HPDE6-E6E7 (cell line): Measurements from ENCODE around the gene RIPK4.
"Not testable (repeated sequence)": the region's sequence is repeated elsewhere in the genome, so short reads cannot be mapped to it uniquely, and the experiment has no call there.

Source experiments
- DNase-seq: peaks from one replicate; pipeline ENCODE4 v3.0.0; 2011; ENCODE audit warnings: missing footprints; ENCODE audit errors: extremely low spot score

Gene RIPK4

GRCh38 chr21:41714299-41714865 is 52.5 kb downstream of the RIPK4 start:
- not testable (repeated sequence) for DNase-seq

- DNase-seq: no peak
Measured at GRCh38 chr21:41713495-41714281, 53.2 kb downstream of the RIPK4 start.

GRCh38 chr21:41712730-41713129 is 54.1 kb downstream of the RIPK4 start:
- DNase-seq: no peak

- DNase-seq: no peak
Measured at GRCh38 chr21:41712201-41712600, 54.7 kb downstream of the RIPK4 start.

- DNase-seq: no peak
Measured at GRCh38 chr21:41711416-41712007, 55.3 kb downstream of the RIPK4 start.

- no peak for DNase-seq
Measured at GRCh38 chr21:41710823-41711160, 56.1 kb downstream of the RIPK4 start.

- DNase-seq: no peak
Measured at GRCh38 chr21:41709965-41710822, 56.7 kb downstream of the RIPK4 start.

- no peak for DNase-seq
Measured at GRCh38 chr21:41709166-41709565, 57.7 kb downstream of the RIPK4 start.

- DNase-seq: no peak
Measured at GRCh38 chr21:41707960-41708330, 58.9 kb downstream of the RIPK4 start.

- peak; percentile 79 for DNase-seq
Measured at GRCh38 chr21:41707231-41707959, 59.5 kb downstream of the RIPK4 start.

- DNase-seq: no peak
Measured at GRCh38 chr21:41706678-41707077, 60.2 kb downstream of the RIPK4 start.

GRCh38 chr21:41706263-41706639 is 60.6 kb downstream of the RIPK4 start:
- no peak for DNase-seq

- no peak for DNase-seq
Measured at GRCh38 chr21:41705546-41706262, 61.1 kb downstream of the RIPK4 start.

- no peak for DNase-seq
Measured at GRCh38 chr21:41703857-41704501, 62.9 kb downstream of the RIPK4 start.

GRCh38 chr21:41701749-41702148 is 65.1 kb downstream of the RIPK4 start:
- no peak for DNase-seq

- DNase-seq: no peak
Measured at GRCh38 chr21:41699311-41699710, 67.5 kb downstream of the RIPK4 start.

GRCh38 chr21:41698071-41698470 is 68.8 kb downstream of the RIPK4 start:
- DNase-seq: no peak

GRCh38 chr21:41695513-41695912 is 71.3 kb downstream of the RIPK4 start:
- no peak for DNase-seq

GRCh38 chr21:41694042-41694441 is 72.8 kb downstream of the RIPK4 start:
- not testable (repeated sequence) for DNase-seq

GRCh38 chr21:41692185-41692565 is 74.7 kb downstream of the RIPK4 start:
- no peak for DNase-seq
